DOHH2 (cell line): ENCODE data around the gene SGCD.

Source experiments
- H3F3A ChIP-seq: fragments of 200-600 bp; sonication (generic), shearing (Covaris generic); 2 replicates; pipeline ENCODE4 v1.6.0; 2016; ENCODE audit warnings: antibody characterized with exemption, mild to moderate bottlenecking; ENCODE audit not compliant: control insufficient read depth, insufficient read depth
- H3K27ac ChIP-seq: fragments of 200-600 bp; sonication (generic); 2 replicates; pipeline ENCODE4 v1.5.1; 2014; ENCODE audit warnings: low read depth, mild to moderate bottlenecking, low read length, moderate library complexity
- H3K27me3 ChIP-seq: fragments of 200-600 bp; sonication (generic); 2 replicates; pipeline ENCODE4 v1.6.1; 2014; ENCODE audit warnings: mild to moderate bottlenecking, low read length, mixed read lengths; ENCODE audit not compliant: control insufficient read depth
- H3K36me3 ChIP-seq: fragments of 200-600 bp; sonication (generic); 2 replicates; pipeline ENCODE4 v1.6.1; 2014; ENCODE audit warnings: mild to moderate bottlenecking, low read length, moderate library complexity, mixed read lengths; ENCODE audit not compliant: control insufficient read depth
- H3K4me1 ChIP-seq: fragments of 200-600 bp; sonication (generic); 2 replicates; pipeline ENCODE4 v1.6.1; 2014; ENCODE audit warnings: mild to moderate bottlenecking, low read length, mixed read lengths; ENCODE audit not compliant: control insufficient read depth
- H3K4me2 ChIP-seq: fragments of 200-600 bp; sonication (generic); 2 replicates; pipeline ENCODE4 v1.6.0; 2014; ENCODE audit warnings: mild to moderate bottlenecking, low read length, moderate library complexity
- H3K4me3 ChIP-seq: fragments of 200-600 bp; sonication (generic); 2 replicates; pipeline ENCODE4 v1.5.1; 2014; ENCODE audit warnings: mild to moderate bottlenecking, low read length, mixed read lengths
- H3K79me2 ChIP-seq: fragments of 200-600 bp; sonication (generic); 2 replicates; pipeline ENCODE4 v1.6.1; 2014; ENCODE audit warnings: mild to moderate bottlenecking, low read length, mixed read lengths; ENCODE audit not compliant: control insufficient read depth
- H3K9me2 ChIP-seq: fragments of 200-600 bp; sonication (generic); replicated peaks from 2 replicates; pipeline ENCODE4 v1.6.1; 2014; ENCODE audit warnings: mild to moderate bottlenecking, low read length, mixed read lengths; ENCODE audit not compliant: control insufficient read depth
- H3K9me3 ChIP-seq: fragments of 200-600 bp; sonication (generic); 2 replicates; pipeline ENCODE4 v1.6.1; 2014; ENCODE audit warnings: antibody characterized with exemption, low read length, mixed read lengths; ENCODE audit not compliant: control insufficient read depth, insufficient read depth
- H4K20me1 ChIP-seq: fragments of 200-600 bp; sonication (generic); 2 replicates; pipeline ENCODE4 v1.6.0; 2014; ENCODE audit warnings: low read depth, mild to moderate bottlenecking, antibody characterized with exemption, low read length, moderate library complexity; ENCODE audit not compliant: control insufficient read depth, insufficient read depth
- CTCF ChIP-seq: fragments of 200-600 bp; sonication (generic); IDR thresholded peaks from one replicate; pipeline ENCODE4 v1.5.1; 2014; ENCODE audit warnings: antibody characterized with exemption, mild to moderate bottlenecking, low read depth, low read length; ENCODE audit not compliant: poor library complexity, severe bottlenecking
- EZH2phosphoT487 ChIP-seq: fragments of 200-600 bp; sonication (generic); IDR thresholded peaks from 2 replicates; pipeline ENCODE4 v1.6.1; 2017; ENCODE audit warnings: borderline replicate concordance, mild to moderate bottlenecking, antibody characterized with exemption, low read length, moderate library complexity, mixed read lengths

The SGCD gene

GRCh38 chr5:156446526-156446925, 119.6 kb downstream of the SGCD start:
- TF ChIP-seq EZH2phosphoT487, result no peak
- TF ChIP-seq CTCF, result no peak
- no peaks in the 10 kb centered on the region for H3F3A ChIP-seq
- no peak overlapping the region for H3K4me3 ChIP-seq
- no peaks in the 10 kb centered on the region for H4K20me1 ChIP-seq
- no peaks in the 10 kb centered on the region for H3K27me3 ChIP-seq
- no peaks in the 10 kb centered on the region for H3K36me3 ChIP-seq
- H3K4me2 ChIP-seq, result no peak overlapping the region
- H3K9me3 ChIP-seq, result no peaks in the 10 kb centered on the region
- no peak overlapping the region for H3K27ac ChIP-seq
- no peaks in the 10 kb centered on the region for H3K4me1 ChIP-seq
- no peaks in the 10 kb centered on the region for H3K79me2 ChIP-seq
- H3K9me2 ChIP-seq, result no peaks in the 10 kb centered on the region

GRCh38 chr5:156450778-156451177, 123.8 kb downstream of the SGCD start:
- H3K4me2 ChIP-seq, result no peak overlapping the region
- TF ChIP-seq CTCF (no peak), EZH2phosphoT487 (no peak)
- no peaks in the 10 kb centered on the region for H3F3A ChIP-seq
- no peaks in the 10 kb centered on the region for H4K20me1 ChIP-seq
- no peaks in the 10 kb centered on the region for H3K9me3 ChIP-seq
- H3K27ac ChIP-seq, result no peak overlapping the region
- no peaks in the 10 kb centered on the region for H3K4me1 ChIP-seq
- no peak overlapping the region for H3K4me3 ChIP-seq
- H3K79me2 ChIP-seq, result no peaks in the 10 kb centered on the region
- H3K9me2 ChIP-seq, result no peaks in the 10 kb centered on the region
- H3K27me3 ChIP-seq, result no peaks in the 10 kb centered on the region
- H3K36me3 ChIP-seq, result no peaks in the 10 kb centered on the region

DNA sequence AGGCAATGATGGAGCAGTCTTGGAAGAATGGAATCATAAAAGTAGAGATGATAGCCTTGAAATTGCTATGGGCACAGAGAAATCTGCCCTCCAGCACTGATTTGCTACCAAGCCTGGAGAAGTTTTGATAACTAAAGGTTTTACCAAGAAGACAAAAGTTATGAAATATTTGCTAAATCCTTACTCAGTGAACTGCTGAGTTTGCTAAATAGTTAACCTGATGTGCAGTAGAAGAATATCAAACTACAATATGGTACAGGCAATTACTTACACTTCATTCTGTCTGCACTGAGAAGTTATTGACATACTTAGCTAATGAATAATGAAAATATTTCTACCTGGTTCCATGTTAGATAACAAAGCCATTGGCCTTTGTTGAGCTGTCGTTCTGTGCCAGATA, 124.5 kb downstream of the SGCD start:
- Histone ChIP-seq H3K4me3 (no peak overlapping the region), H3F3A (no peaks in the 10 kb centered on the region), H3K4me2 (no peak overlapping the region), H3K27me3 (no peaks in the 10 kb centered on the region), H3K79me2 (no peaks in the 10 kb centered on the region), H4K20me1 (no peaks in the 10 kb centered on the region), H3K36me3 (no peaks in the 10 kb centered on the region), H3K27ac (no peak overlapping the region), H3K4me1 (no peaks in the 10 kb centered on the region), H3K9me2 (no peaks in the 10 kb centered on the region), H3K9me3 (no peaks in the 10 kb centered on the region)
- TF ChIP-seq EZH2phosphoT487 (no peak), CTCF (no peak)

- H3K27ac ChIP-seq, result no peak overlapping the region
- H3K27me3 ChIP-seq, result no peaks in the 10 kb centered on the region
- H3K4me3 ChIP-seq, result no peak overlapping the region
- no peaks in the 10 kb centered on the region for H3K79me2 ChIP-seq
- H3K4me1 ChIP-seq, result no peaks in the 10 kb centered on the region
- no peak overlapping the region for H3K4me2 ChIP-seq
- no peaks in the 10 kb centered on the region for H3K9me2 ChIP-seq
- TF ChIP-seq EZH2phosphoT487, result no peak
- TF ChIP-seq CTCF, result no peak
- no peaks in the 10 kb centered on the region for H3K36me3 ChIP-seq
- no peaks in the 10 kb centered on the region for H4K20me1 ChIP-seq
- H3K9me3 ChIP-seq, result no peaks in the 10 kb centered on the region
- H3F3A ChIP-seq, result no peaks in the 10 kb centered on the region
Measured at GRCh38 chr5:156456857-156457256, 129.9 kb downstream of the SGCD start.
